ENCODE measurements around the gene ASB10. TPM values are rescaled to one million over a fixed set of nuclear protein-coding genes. Genes with fewer than 3 reads are reported as not detected.

The ASB10 gene
- total RNA-seq, 2 donors from 2014 or later: not detected

DNA sequence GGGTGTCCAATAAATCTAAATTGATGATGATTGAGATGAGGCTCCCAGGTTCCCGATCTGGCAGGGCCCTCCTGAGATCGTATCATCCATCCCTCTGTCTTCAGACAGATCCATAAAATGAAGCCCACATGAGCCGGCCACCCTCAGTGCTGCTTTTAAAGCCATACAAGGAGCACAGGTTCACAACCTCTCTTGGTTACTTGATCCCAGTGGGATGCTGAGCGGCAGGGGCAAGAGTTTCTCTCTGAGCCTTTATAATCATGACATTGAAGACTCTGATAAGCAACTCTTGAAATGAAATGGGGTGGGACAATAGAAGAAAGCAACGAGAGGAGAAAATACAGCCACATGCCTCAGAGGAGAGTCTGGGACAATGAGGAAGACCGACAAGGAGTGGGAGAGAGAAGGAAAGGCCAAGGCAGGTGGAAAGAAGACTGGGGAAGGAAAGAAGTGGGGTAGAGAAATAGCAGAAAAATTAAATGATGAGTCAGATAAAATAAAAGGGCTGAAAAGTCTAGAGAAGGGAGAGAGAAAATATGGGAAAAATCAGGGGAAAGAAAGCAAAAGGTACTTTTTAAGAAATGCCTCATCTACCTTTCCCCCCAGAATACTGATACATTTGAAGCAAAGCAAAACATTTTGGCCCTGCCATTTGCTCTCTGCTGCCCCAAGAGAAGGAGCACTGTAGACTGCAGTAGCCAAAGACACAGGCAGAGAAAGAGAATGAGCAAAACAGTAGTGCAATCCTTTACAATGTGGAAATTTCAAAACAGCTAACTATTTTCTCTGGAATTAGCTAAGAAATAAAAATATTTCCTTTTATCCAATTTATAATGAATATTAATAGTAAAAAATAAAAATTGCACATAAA is 34.2 kb downstream of the ASB10 start:
- H3K4me1 Mint-ChIP-seq: no peaks in the 10 kb centered on the region
- peak in 1 of 3 donors; percentile 0 for DNase-seq
- H3K9me3 ChIP-seq (ENCODE audit: control insufficient read depth, low read length, poor library complexity, severe bottlenecking): no peaks in the 10 kb centered on the region
- ATAC-seq: no peak
- no peak overlapping the region for H3K27ac Mint-ChIP-seq
- peaks cover 5% of the 10 kb centered on the region for H3K36me3 Mint-ChIP-seq (ENCODE audit: low read depth)
- H3K27me3 Mint-ChIP-seq: peaks cover 44% of the 10 kb centered on the region
- H3K4me3 Mint-ChIP-seq: no peak overlapping the region

DNA sequence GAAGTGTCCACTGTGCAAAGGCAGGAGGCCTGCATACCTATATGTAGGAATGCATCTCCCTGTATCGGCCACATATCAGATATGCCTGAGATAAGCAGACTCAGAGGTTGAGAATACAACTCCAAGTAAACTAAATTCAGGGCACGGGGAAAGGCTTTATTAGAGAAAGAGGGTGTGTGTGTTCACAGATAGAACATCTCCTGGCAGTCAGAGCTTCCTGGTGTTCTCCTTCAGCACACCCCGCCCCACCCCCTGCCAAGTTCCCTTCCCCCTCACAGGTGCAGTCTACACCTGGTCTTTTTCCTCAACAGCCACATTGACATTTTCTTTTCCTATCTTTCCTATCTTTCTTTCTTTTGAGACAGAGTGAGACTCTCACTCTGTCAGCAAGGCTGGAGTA is 36.7 kb downstream of the ASB10 start:
- ATAC-seq (no peak), DNase-seq (no peak)
- peaks cover 43% of the 10 kb centered on the region for H3K27me3 Mint-ChIP-seq
- H3K4me3 Mint-ChIP-seq: no peak overlapping the region
- no peaks in the 10 kb centered on the region for H3K9me3 ChIP-seq (ENCODE audit: control insufficient read depth, low read length, poor library complexity, severe bottlenecking)
- H3K27ac Mint-ChIP-seq: no peak overlapping the region
- H3K4me1 Mint-ChIP-seq: peaks cover 4% of the 10 kb centered on the region
- H3K36me3 Mint-ChIP-seq (ENCODE audit: low read depth): peaks cover 2% of the 10 kb centered on the region

DNA sequence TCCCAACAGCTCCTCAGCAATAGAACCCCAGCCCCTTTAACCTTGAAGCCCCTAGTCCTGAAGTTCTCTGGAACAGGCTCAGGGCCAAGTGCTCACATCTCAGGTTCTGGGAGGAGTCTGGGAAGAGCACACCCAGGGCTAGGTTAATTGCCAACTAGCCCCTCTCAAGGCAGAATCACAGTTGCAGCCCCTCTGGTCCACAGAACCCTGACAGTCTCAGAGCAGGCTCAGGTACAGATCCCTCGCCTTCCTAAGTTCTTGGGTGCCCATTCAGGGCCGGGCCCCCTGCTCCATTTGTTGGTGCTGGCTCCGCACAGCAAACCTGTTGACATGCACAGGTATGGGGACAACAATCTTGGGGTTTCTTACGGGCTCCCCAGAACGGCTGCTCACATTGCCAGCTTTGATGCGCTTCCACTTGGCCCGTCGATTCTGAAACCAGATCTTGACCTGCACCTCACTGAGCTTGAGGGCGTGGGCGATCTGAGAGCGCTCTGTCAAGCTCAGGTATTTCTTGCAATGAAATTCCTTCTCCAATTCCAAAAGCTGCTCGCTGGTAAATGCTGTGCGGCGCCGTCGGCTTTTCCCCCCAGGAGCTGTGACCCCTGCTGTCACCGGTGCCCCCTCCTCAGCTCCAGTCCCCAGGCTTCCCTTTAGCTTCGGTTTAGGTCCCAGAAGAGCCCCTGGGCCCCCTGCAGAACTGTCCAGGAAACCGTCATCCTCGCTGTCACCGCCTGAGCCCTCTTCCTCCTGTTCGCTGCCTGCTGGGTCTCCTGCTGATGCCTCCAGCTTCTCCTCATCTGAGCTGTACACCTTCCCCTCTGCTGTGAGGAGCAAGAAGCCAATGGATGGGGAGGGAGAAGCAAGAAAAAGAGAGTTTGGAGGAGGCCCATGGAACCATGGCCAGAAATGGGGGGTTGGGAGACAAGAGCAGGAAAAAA is 38.5 kb downstream of the ASB10 start:
- no peak overlapping the region for H3K27ac Mint-ChIP-seq
- no peak for ATAC-seq
- peaks cover 7% of the 10 kb centered on the region for H3K36me3 Mint-ChIP-seq (ENCODE audit: low read depth)

DNA sequence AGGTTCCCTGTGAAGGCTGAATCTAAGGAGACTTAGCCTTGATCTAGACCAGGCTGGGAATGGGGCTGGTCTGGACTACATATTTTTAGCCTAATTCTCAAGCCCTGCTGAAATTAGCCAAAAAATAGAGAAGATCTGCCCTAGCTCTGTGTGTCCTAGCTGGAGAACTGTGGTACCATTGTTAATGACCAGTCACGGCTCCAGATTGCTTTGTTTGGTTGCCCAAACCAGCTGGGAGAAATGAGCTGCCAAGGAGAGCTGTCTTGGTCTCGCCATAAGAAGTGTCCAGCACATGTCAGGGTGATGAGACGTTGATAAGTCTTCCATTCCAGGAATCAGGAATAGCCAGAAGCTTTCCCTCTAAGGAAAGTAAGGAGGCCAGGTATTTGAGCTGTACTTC is 40.3 kb downstream of the ASB10 start:
- no peak for ATAC-seq
- peak in 1 of 3 donors; percentile 0 for DNase-seq
- Mint-ChIP-seq H3K4me1 (peaks cover 4% of the 10 kb centered on the region), H3K27me3 (peaks cover 32% of the 10 kb centered on the region), H3K27ac (no peak overlapping the region), H3K4me3 (no peak overlapping the region), H3K36me3 (ENCODE audit: low read depth) (peaks cover 11% of the 10 kb centered on the region)
- no peaks in the 10 kb centered on the region for H3K9me3 ChIP-seq (ENCODE audit: control insufficient read depth, low read length, poor library complexity, severe bottlenecking)

More for the DNA sequence above, 38.5 kb downstream of the ASB10 start:
- Mint-ChIP-seq H3K27me3 (peaks cover 32% of the 10 kb centered on the region), H3K4me1 (peaks cover 4% of the 10 kb centered on the region), H3K4me3 (no peak overlapping the region)
- peak in 1 of 3 donors; percentile 1 for DNase-seq
- H3K9me3 ChIP-seq (ENCODE audit: control insufficient read depth, low read length, poor library complexity, severe bottlenecking): no peaks in the 10 kb centered on the region

DNA sequence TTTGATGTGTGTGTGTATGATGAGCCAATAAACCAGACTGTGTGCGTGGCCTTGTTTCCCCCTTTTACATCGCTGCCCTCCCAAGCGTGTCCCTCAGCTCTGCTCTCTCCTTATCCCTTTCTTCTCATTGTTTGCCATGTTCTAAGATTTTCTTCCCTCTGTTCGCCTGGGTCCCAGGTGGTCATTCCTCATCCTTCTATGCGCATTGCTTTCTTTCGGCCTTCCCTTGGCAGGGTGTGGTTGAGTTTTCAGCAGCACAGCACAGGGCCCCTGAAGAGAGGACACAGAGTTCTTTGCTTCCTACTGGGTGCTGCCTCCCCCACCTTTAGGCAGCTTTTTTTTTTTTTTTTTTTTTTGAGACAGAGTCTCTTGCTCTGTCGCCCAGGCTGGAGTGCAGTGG is 42.7 kb downstream of the ASB10 start:
- H3K4me1 Mint-ChIP-seq: peaks cover 4% of the 10 kb centered on the region

DNA sequence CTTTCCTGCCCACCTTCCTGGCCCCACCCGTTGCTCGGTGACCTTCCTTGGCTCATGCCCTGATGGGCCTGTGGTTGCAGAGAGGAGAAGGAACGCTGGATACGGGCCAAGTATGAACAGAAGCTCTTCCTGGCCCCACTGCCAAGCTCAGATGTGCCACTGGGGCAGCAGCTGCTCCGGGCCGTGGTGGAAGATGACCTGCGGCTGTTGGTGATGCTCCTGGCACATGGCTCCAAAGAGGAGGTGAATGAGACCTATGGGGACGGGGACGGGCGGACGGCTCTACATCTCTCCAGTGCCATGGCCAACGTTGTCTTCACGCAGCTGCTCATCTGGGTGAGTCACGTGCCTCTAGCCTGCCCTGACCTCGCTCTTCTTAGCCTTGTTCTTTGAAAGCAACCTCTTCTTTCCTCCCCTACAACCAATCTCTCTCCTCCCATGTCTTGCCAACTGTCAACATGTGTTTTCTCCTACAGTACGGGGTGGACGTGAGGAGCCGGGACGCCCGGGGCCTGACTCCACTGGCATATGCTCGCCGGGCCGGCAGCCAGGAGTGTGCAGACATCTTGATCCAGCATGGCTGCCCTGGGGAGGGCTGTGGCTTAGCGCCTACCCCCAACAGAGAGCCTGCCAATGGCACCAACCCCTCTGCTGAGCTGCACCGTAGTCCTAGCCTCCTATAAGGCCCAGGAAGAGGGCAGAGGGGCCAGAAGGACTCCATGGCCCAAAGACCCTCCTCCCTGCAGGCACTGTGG is 43.6 kb downstream of the ASB10 start:
- peak in 1 of 3 donors; percentile 2 for DNase-seq
- H3K36me3 Mint-ChIP-seq (ENCODE audit: low read depth): peaks cover 11% of the 10 kb centered on the region
- H3K27ac Mint-ChIP-seq: no peak overlapping the region
- peaks cover 16% of the 10 kb centered on the region for H3K27me3 Mint-ChIP-seq
- H3K9me3 ChIP-seq (ENCODE audit: control insufficient read depth, low read length, poor library complexity, severe bottlenecking): no peaks in the 10 kb centered on the region
- peaks cover 9% of the 10 kb centered on the region for H3K4me1 Mint-ChIP-seq
- ATAC-seq: no peak
- H3K4me3 Mint-ChIP-seq: no peak overlapping the region

More for the DNA sequence above, 42.7 kb downstream of the ASB10 start:
- DNase-seq (no peak), ATAC-seq (no peak)
- Mint-ChIP-seq H3K4me3 (no peak overlapping the region), H3K27ac (no peak overlapping the region), H3K27me3 (peaks cover 24% of the 10 kb centered on the region), H3K36me3 (ENCODE audit: low read depth) (peaks cover 11% of the 10 kb centered on the region)
- no peaks in the 10 kb centered on the region for H3K9me3 ChIP-seq (ENCODE audit: control insufficient read depth, low read length, poor library complexity, severe bottlenecking)

DNA sequence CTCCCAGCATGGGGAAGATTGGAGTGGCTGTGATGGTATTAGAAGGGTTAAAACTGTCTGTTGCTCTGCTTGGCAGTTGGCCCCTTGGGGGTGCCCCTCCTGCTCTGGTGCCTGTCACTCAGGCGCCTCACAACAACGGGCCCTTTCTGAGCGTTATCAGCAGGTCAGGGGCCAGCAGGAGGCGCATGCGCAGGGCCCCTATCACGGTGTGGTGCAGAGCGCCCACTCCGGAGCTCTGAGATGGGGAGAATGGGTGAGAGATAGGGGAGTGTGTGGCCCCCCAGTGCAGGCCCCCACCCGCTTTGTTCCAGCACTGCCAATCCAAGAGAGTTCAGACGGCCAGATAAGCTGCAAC is 44.4 kb downstream of the ASB10 start:
- peaks cover 11% of the 10 kb centered on the region for H3K36me3 Mint-ChIP-seq (ENCODE audit: low read depth)
- DNase-seq: peak in 1 of 3 donors; percentile 4

DNA sequence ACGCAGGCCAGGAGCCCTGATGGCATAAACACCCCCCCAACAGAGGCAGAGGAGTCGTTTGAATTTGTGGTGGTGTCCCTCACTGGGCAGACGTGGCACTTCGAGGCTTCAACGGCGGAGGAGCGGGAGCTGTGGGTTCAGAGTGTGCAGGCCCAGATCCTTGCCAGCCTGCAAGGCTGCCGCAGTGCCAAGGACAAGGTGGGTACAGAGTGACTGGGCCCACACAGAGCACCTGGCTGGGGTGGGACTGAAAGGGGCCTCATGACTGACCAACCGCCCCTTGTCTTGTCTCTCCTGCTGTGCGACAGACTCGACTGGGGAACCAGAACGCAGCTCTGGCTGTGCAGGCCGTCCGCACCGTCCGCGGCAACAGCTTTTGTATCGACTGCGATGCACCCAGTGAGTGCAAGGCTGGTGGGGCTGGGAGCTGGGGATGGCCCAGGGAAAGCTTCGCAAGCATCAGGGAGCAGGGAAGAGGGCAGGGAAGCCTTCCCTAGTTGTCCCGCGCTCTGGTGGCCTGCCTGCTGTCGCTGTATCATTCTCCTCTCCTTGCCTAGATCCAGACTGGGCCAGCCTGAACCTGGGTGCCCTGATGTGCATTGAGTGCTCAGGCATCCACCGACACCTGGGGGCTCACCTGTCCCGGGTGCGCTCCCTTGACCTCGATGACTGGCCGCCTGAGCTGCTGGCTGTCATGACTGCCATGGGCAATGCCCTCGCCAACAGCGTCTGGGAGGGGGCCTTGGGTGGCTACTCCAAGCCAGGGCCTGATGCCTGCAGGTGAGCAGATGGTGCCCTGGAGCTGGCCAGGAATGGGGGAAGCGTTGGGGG is 45.0 kb downstream of the ASB10 start:
- H3K9me3 ChIP-seq (ENCODE audit: control insufficient read depth, low read length, poor library complexity, severe bottlenecking): no peaks in the 10 kb centered on the region
- ATAC-seq: no peak
- peaks cover 4% of the 10 kb centered on the region for H3K27me3 Mint-ChIP-seq
- H3K4me3 Mint-ChIP-seq: no peak overlapping the region
- H3K36me3 Mint-ChIP-seq (ENCODE audit: low read depth): peaks cover 11% of the 10 kb centered on the region
- no peak for DNase-seq
- no peak overlapping the region for H3K27ac Mint-ChIP-seq
- H3K4me1 Mint-ChIP-seq: peaks cover 7% of the 10 kb centered on the region

More for the DNA sequence above, 44.4 kb downstream of the ASB10 start:
- no peak for ATAC-seq
- H3K9me3 ChIP-seq (ENCODE audit: control insufficient read depth, low read length, poor library complexity, severe bottlenecking): no peaks in the 10 kb centered on the region
- H3K27ac Mint-ChIP-seq: no peak overlapping the region
- no peak overlapping the region for H3K4me3 Mint-ChIP-seq
- H3K4me1 Mint-ChIP-seq: peaks cover 9% of the 10 kb centered on the region
- peaks cover 10% of the 10 kb centered on the region for H3K27me3 Mint-ChIP-seq

DNA sequence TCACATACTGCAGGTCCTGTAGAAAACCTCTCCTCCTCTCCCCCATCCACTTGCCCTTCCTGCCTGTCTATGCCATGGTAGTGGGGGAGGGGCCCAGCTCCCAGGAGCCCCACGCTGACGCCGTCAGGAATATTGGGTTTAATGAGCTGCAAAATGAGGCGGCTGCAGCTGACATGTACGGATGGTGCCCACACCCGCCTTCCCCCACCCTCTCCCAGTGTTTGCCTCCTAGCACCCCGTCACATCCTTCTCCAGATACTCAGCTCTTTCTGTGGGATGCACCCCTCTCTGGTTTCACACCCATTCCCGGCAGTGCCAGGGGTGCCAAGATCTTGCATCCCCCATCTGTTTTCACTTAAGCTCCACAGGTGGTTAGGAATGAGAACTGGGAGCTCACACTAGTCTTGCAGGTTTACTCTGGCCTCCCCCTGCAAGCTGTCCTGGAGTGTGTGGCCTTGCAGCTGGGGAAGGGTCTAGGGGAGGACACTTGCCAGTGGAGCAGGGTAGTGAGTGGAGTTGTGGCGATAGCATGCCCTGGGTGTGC is 45.7 kb downstream of the ASB10 start:
- ATAC-seq: no peak
- H3K27ac Mint-ChIP-seq: no peak overlapping the region

DNA sequence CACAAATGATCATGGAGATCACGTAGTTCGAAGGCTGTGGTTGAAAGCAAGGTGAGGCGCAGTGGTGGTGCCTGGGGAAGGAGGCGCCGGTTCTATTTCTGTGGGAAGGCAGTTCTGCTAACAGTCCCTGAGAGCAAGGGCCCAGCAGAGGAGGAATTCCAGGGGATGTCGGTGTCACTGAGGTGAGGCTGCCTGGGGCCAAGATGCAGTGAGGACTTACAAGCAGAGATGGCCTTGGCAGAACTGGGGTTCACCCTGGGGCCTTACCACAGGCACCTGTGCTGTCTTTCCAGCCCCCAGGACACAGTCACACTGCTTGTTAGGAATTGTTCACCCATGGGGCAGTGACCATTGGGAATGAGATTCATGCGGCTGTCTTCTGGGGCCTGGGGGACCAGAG is 46.2 kb downstream of the ASB10 start:
- no peaks in the 10 kb centered on the region for H3K9me3 ChIP-seq (ENCODE audit: control insufficient read depth, low read length, poor library complexity, severe bottlenecking)
- Mint-ChIP-seq H3K27me3 (no peaks in the 10 kb centered on the region), H3K36me3 (ENCODE audit: low read depth) (peaks cover 11% of the 10 kb centered on the region), H3K4me3 (no peak overlapping the region), H3K4me1 (peaks cover 5% of the 10 kb centered on the region), H3K27ac (no peak overlapping the region)
- peak in 1 of 3 donors; percentile 2 for DNase-seq
- ATAC-seq: no peak

More for the DNA sequence above, 45.7 kb downstream of the ASB10 start:
- Mint-ChIP-seq H3K36me3 (ENCODE audit: low read depth) (peaks cover 11% of the 10 kb centered on the region), H3K27me3 (no peaks in the 10 kb centered on the region), H3K4me1 (peaks cover 5% of the 10 kb centered on the region), H3K4me3 (no peak overlapping the region)
- no peak for DNase-seq
- no peaks in the 10 kb centered on the region for H3K9me3 ChIP-seq (ENCODE audit: control insufficient read depth, low read length, poor library complexity, severe bottlenecking)

DNA sequence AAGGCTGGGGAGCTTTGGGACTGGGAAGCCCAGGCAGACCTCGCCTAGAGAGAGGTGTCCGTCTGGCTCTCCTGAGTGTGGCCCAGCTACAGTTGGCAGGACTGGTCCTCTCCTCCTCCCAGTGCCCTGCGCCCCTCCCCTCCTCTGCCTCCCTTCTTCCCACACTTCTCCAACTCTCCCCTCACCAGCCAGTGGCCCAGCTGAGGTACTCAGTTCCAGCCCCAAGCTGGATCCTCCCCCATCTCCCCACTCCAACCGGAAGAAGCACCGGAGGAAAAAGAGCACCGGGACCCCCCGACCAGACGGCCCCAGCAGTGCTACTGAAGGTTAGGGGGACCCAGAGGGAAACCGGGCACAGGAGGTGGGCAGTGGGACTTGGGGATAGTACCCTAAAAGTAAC is 47.3 kb downstream of the ASB10 start:
- Mint-ChIP-seq H3K4me3 (no peak overlapping the region), H3K27ac (no peak overlapping the region), H3K4me1 (peaks cover 8% of the 10 kb centered on the region), H3K27me3 (no peaks in the 10 kb centered on the region), H3K36me3 (ENCODE audit: low read depth) (peaks cover 13% of the 10 kb centered on the region)
- no peaks in the 10 kb centered on the region for H3K9me3 ChIP-seq (ENCODE audit: control insufficient read depth, low read length, poor library complexity, severe bottlenecking)
- DNase-seq (peak in 1 of 3 donors; percentile 0), ATAC-seq (no peak)
